Astrocyte (in vitro differentiated cells and primary cell): ENCODE measurements around the gene NINL.

Experiments used
- CTCF ChIP-seq: IDR thresholded peaks from 2 replicates; pipeline ENCODE4 v1.5.1; 2011; ENCODE audit warnings: low read depth, mild to moderate bottlenecking, inconsistent platforms, low read length, moderate library complexity; ENCODE audit not compliant: insufficient read depth
- EZH2 ChIP-seq: IDR thresholded peaks from 2 replicates; pipeline ENCODE4 v1.6.1; 2012; ENCODE audit warnings: mild to moderate bottlenecking, low read length, inconsistent platforms; ENCODE audit not compliant: insufficient read depth

GRCh38 chr20:25407311-25408169 lies 177.8 kb downstream of the NINL start, which contains the start of gene GINS1:
- TF ChIP-seq CTCF (no peak), EZH2 (no peak)
